HG02642 (cell line): ENCODE data around the gene TET1.
A peak's percentile ranks its signal among the peaks of the same experiment; 100 is the strongest.
"Not testable (repeated sequence)": the region's sequence is repeated elsewhere in the genome, so short reads cannot be mapped to it uniquely, and the experiment has no call there.

Source experiments
- ATAC-seq: cut with Tn5 transposase; IDR thresholded peaks from one replicate; pipeline ENCODE4 v1.9.1; 2021; ENCODE audit warnings: mild to moderate bottlenecking; ENCODE audit not compliant: unreplicated experiment, poor library complexity

TET1 gene

GRCh38 chr10:68684413-68684812 lies 124.3 kb downstream of the TET1 start:
- no peak for ATAC-seq

GRCh38 chr10:68696018-68696417 lies 135.9 kb downstream of the TET1 start:
- ATAC-seq, result no peak

- no peak for ATAC-seq
These were observed 137.0 kb downstream of the TET1 start for GRCh38 chr10:68697106-68697505.

GRCh38 chr10:68700197-68700596 lies 140.1 kb downstream of the TET1 start:
- no peak for ATAC-seq

- no peak for ATAC-seq
These were observed 145.4 kb downstream of the TET1 start for GRCh38 chr10:68705548-68705947.

GRCh38 chr10:68708987-68709386 lies 148.8 kb downstream of the TET1 start:
- ATAC-seq, result not testable (repeated sequence)

- not testable (repeated sequence) for ATAC-seq
These were observed 152.9 kb downstream of the TET1 start for GRCh38 chr10:68713065-68713464.

GRCh38 chr10:68717435-68717834 lies 157.3 kb downstream of the TET1 start:
- ATAC-seq, result no peak

- peak; percentile 99 for ATAC-seq
These were observed 160.9 kb downstream of the TET1 start, which contains the start of gene CCAR1 for GRCh38 chr10:68720793-68721672. TSS of gene CCAR1 (plus strand) at chr10:68721239. CDS start at chr10:68722505, 1,266 bp downstream.

GRCh38 chr10:68721673-68722335 lies 161.7 kb downstream of the TET1 start:
- ATAC-seq, result peak; percentile 23

GRCh38 chr10:68725016-68725415 lies 164.9 kb downstream of the TET1 start:
- ATAC-seq, result no peak

- no peak for ATAC-seq
These were observed 167.0 kb downstream of the TET1 start for GRCh38 chr10:68727146-68727545.

GRCh38 chr10:68732651-68733050 lies 172.5 kb downstream of the TET1 start:
- ATAC-seq, result no peak

GRCh38 chr10:68734349-68734748 lies 174.2 kb downstream of the TET1 start:
- ATAC-seq, result no peak

GRCh38 chr10:68735119-68735518 lies 175.0 kb downstream of the TET1 start:
- ATAC-seq, result no peak

- not testable (repeated sequence) for ATAC-seq
These were observed 175.6 kb downstream of the TET1 start for GRCh38 chr10:68735739-68736138.

- not testable (repeated sequence) for ATAC-seq
These were observed 180.5 kb downstream of the TET1 start for GRCh38 chr10:68740676-68741075.

GRCh38 chr10:68742397-68742796 lies 182.3 kb downstream of the TET1 start:
- no peak for ATAC-seq
